HepG2 (cell line): ENCODE data around the gene AGO4. TPM values are rescaled to one million over a fixed set of nuclear protein-coding genes. Genes with fewer than 3 reads are reported as not detected.
"Not testable (repeated sequence)": the region's sequence is repeated elsewhere in the genome, so short reads cannot be mapped to it uniquely, and the experiment has no call there.

ENCODE experiments used
- AHDC1 ChIP-seq: sonication (generic); formaldehyde crosslinking; IDR thresholded peaks from 2 replicates; pipeline ENCODE4 v1.5.1; 2020; ENCODE audit warnings: mild to moderate bottlenecking, missing genetic modification reagents, borderline replicate concordance
- ARID4A ChIP-seq: sonication (generic); formaldehyde crosslinking; IDR thresholded peaks from 2 replicates; pipeline ENCODE4 v1.5.0; 2020; ENCODE audit warnings: mild to moderate bottlenecking, missing genetic modification reagents, borderline replicate concordance
- DPF2 ChIP-seq: sonication (generic); formaldehyde crosslinking; IDR thresholded peaks from 2 replicates; pipeline ENCODE4 v1.4.0; 2020; ENCODE audit warnings: mild to moderate bottlenecking, low read depth, missing genetic modification reagents, borderline replicate concordance
- FOSL2 ChIP-seq: sonication (generic); formaldehyde crosslinking; IDR thresholded peaks from 2 replicates; pipeline ENCODE4 v1.4.0; 2020; ENCODE audit warnings: missing genetic modification reagents
- HDAC1 ChIP-seq: sonication (generic); formaldehyde crosslinking; IDR thresholded peaks from 2 replicates; pipeline ENCODE4 v1.5.1; 2020; ENCODE audit warnings: mild to moderate bottlenecking, missing genetic modification reagents
- HDAC2 ChIP-seq: sonication (generic); formaldehyde crosslinking; IDR thresholded peaks from 2 replicates; pipeline ENCODE4 v1.4.0; 2020; ENCODE audit warnings: missing genetic modification reagents
- HNF4A ChIP-seq: sonication (generic); formaldehyde crosslinking; IDR thresholded peaks from 2 replicates; pipeline ENCODE4 v1.4.0; 2020; ENCODE audit warnings: missing genetic modification reagents
- NR2C2 ChIP-seq: sonication (generic); formaldehyde crosslinking; IDR thresholded peaks from 2 replicates; pipeline ENCODE4 v1.4.0; 2020; ENCODE audit warnings: missing genetic modification reagents, mild to moderate bottlenecking, moderate library complexity, borderline replicate concordance
- NR2F1 ChIP-seq, 2 experiments: fragments of 450-650 bp in 1 of 2; formaldehyde crosslinking in 1 of 2; IDR thresholded peaks; 2 replicates each; pipeline versions ENCODE4 v1.5.0 to v1.6.1; 2016 to 2020; ENCODE audit warnings: mild to moderate bottlenecking in 1 of 2, missing compliant biosample characterization in 1 of 2, missing genetic modification reagents in 1 of 2, moderate library complexity in 1 of 2
- NR2F6 ChIP-seq, 2 experiments: IDR thresholded peaks; 2 replicates each; pipeline ENCODE4 v1.6.1; 2016; ENCODE audit warnings: antibody characterized with exemption in 1 of 2, mild to moderate bottlenecking in 1 of 2
- ONECUT2 ChIP-seq: sonication (generic); formaldehyde crosslinking; IDR thresholded peaks from 2 replicates; pipeline ENCODE4 v1.4.0; 2020; ENCODE audit warnings: missing genetic modification reagents
- RARA ChIP-seq: IDR thresholded peaks from 2 replicates; pipeline ENCODE4 v1.6.1; 2016; ENCODE audit warnings: missing genetic modification reagents, missing compliant biosample characterization
- RXRB ChIP-seq: IDR thresholded peaks from 2 replicates; pipeline ENCODE4 v1.6.1; 2016; ENCODE audit warnings: borderline replicate concordance, missing genetic modification reagents, missing compliant biosample characterization
- SALL1 ChIP-seq: sonication (generic); formaldehyde crosslinking; IDR thresholded peaks from 2 replicates; pipeline ENCODE4 v1.8.0; 2022; ENCODE audit warnings: mild to moderate bottlenecking, missing genetic modification reagents
- SAP130 ChIP-seq: IDR thresholded peaks from 2 replicates; pipeline ENCODE4 v1.6.1; 2016; ENCODE audit warnings: low read depth
- SOX6 ChIP-seq, 2 experiments: fragments of 450-650 bp in 1 of 2; sonication (generic) in 1 of 2; formaldehyde crosslinking in 1 of 2; IDR thresholded peaks; 2 replicates each; pipeline versions ENCODE4 v1.4.0 to v1.6.1; 2017 to 2020; ENCODE audit warnings: antibody characterized with exemption in 1 of 2, mild to moderate bottlenecking in 1 of 2, missing genetic modification reagents in 1 of 2
- WIZ ChIP-seq: sonication (generic); formaldehyde crosslinking; IDR thresholded peaks from 2 replicates; pipeline ENCODE4 v1.5.1; 2020; ENCODE audit warnings: mild to moderate bottlenecking, missing genetic modification reagents
- ZMYM3 ChIP-seq: sonication (generic); formaldehyde crosslinking; IDR thresholded peaks from 2 replicates; pipeline ENCODE4 v1.5.1; 2020; ENCODE audit warnings: mild to moderate bottlenecking, missing genetic modification reagents
- ZMYM4 ChIP-seq: sonication (generic); formaldehyde crosslinking; IDR thresholded peaks from 2 replicates; pipeline ENCODE4 v1.8.1; 2023; ENCODE audit warnings: mild to moderate bottlenecking, missing genetic modification reagents
- ZNF121 ChIP-seq: sonication (generic); formaldehyde crosslinking; IDR thresholded peaks from 2 replicates; pipeline ENCODE4 v1.5.0; 2020; ENCODE audit warnings: mild to moderate bottlenecking, missing genetic modification reagents
- ZNF292 ChIP-seq: sonication (generic); formaldehyde crosslinking; IDR thresholded peaks from 2 replicates; pipeline ENCODE4 v1.8.1; 2022; ENCODE audit warnings: mild to moderate bottlenecking, low read depth, missing genetic modification reagents, borderline replicate concordance
- polyA plus RNA-seq, 8 experiments: library from polyadenylated mRNA; depleted of rRNA in 3 of 8; stranded (reverse) in 7 of 8; unstranded in 1 of 8; fragments of >200 nt; fragmentation: Illumina TruSeq in 4 of 8; extraction: Trizol in 4 of 8; gene quantifications; 2 replicates each; pipeline versions ENCODE4 v1.2.1 to v1.2.3, GENCODE V29; 2011 to 2016; ENCODE audit warnings: low read depth in 4 of 8, missing spikeins in 1 of 8, mixed read lengths in 1 of 8; ENCODE audit not compliant: insufficient read depth in 1 of 8
- total RNA-seq, 5 experiments: library from RNA; depleted of rRNA; stranded (reverse); fragments of >200 nt; fragmentation: Illumina TruSeq; extraction: Trizol; gene quantifications; 2 replicates each; pipeline ENCODE4 v1.2.3, GENCODE V29; 2016; ENCODE audit warnings: low read depth in 1 of 5

Gene AGO4
- total and polyA plus RNA-seq, 2 of the 13 experiments (the other 11 are each of a cell fraction or from before 2014, with no cell fraction given) = 6.0 to 13.8 TPM

- TF ChIP-seq HDAC2 (CRISPR knock-in tag) (peak; percentile 28; the same call in 1 of the 2 replicates), SALL1 (peak; percentile 91), HDAC1 (CRISPR knock-in tag) (peak; percentile 52; the same call in 1 of the 2 replicates), ONECUT2 (peak; percentile 88), NR2C2 (CRISPR knock-in tag) (0 out of 2 replicates have a peak, but pooled peaks have one; percentile 20), SOX6 (CRISPR knock-in tag; IDR thresholded peaks at IDR 0.05) (peak; percentile 64; the same call in 1 of the 2 replicates), FOSL2 (CRISPR knock-in tag) (0 out of 2 replicates have a peak, but pooled peaks have one; percentile 26), ZMYM4 (CRISPR knock-in tag) (peak; percentile 48; the same call in 1 of the 2 replicates), ZNF121 (CRISPR knock-in tag) (peak; percentile 96), ARID4A (CRISPR knock-in tag) (peak; percentile 49; the same call in 1 of the 2 replicates), HNF4A (CRISPR knock-in tag) (peak; percentile 72), SAP130 (CRISPR knock-in tag) (peak; percentile 52; the same call in 1 of the 2 replicates), AHDC1 (peak; percentile 66; the same call in 1 of the 2 replicates), WIZ (CRISPR knock-in tag) (peak; percentile 45; the same call in 1 of the 2 replicates), DPF2 (CRISPR knock-in tag) (peak; percentile 47; the same call in 1 of the 2 replicates), RARA (CRISPR knock-in tag) (peak; percentile 83), RXRB (CRISPR knock-in tag) (peak; percentile 54; the same call in 1 of the 2 replicates), ZNF292 (peak; percentile 44; the same call in 1 of the 2 replicates), NR2F1 (CRISPR knock-in tag; IDR thresholded peaks at IDR 0.05) (peak; percentile 59 to 71; a peak in 3 of 4 replicates), ZMYM3 (peak; percentile 75; the same call in 1 of the 2 replicates), NR2F6 (IDR thresholded peaks at IDR 0.05) (peak; percentile 57), NR2F6 (CRISPR knock-in tag; IDR thresholded peaks at IDR 0.05) (peak; percentile 87)
- TF ChIP-seq SOX6 (IDR thresholded peaks at IDR 0.05) = not testable (repeated sequence)
Observed at GRCh38 chr1:35874115-35874514, 66.3 kb downstream of the AGO4 start (continued).
